ENCODE results near the gene NOP14.
"Not testable (repeated sequence)": the region's sequence is repeated elsewhere in the genome, so short reads cannot be mapped to it uniquely, and the experiment has no call there.

Gene NOP14

GRCh38 chr4:2996415-2996814, 33.2 kb upstream of the NOP14 start:
- H3K36me3 ChIP-seq (ENCODE audit: insufficient read depth, low read length), result no peaks in the 10 kb centered on the region
- H2AFZ ChIP-seq (ENCODE audit: low read depth, low read length), result no peak overlapping the region
- no peaks in the 10 kb centered on the region for H3K9me3 ChIP-seq (ENCODE audit: insufficient read depth, low read length, severe bottlenecking)
- H3K27me3 ChIP-seq (ENCODE audit: insufficient read depth, low read length, poor library complexity), result no peaks in the 10 kb centered on the region
- H3K4me1 ChIP-seq (ENCODE audit: insufficient read depth, low read length), result no peaks in the 10 kb centered on the region
- H3K4me3 ChIP-seq (ENCODE audit: low read depth in 1 of 2, low read length in 2 of 2), result no peak overlapping the region
- H3K9ac ChIP-seq (ENCODE audit: low read depth, low read length), result no peak overlapping the region
- H3K27ac ChIP-seq (ENCODE audit: low read length), result no peak overlapping the region
- H3K79me2 ChIP-seq (ENCODE audit: insufficient read depth, low read length), result no peaks in the 10 kb centered on the region
- DNase-seq, result no peak
- no peak overlapping the region for H3K4me2 ChIP-seq (ENCODE audit: insufficient read depth, low read length)
- H4K20me1 ChIP-seq (ENCODE audit: insufficient read depth, low read length), result no peaks in the 10 kb centered on the region
- TF ChIP-seq EZH2 (IDR thresholded peaks at IDR 0.05; ENCODE audit: borderline replicate concordance, low read depth, low read length, severe bottlenecking), result no peak
- ATAC-seq (ENCODE audit: insufficient read depth, low read depth), result no peak

- H3K9ac ChIP-seq (ENCODE audit: low read depth, low read length), result no peak overlapping the region
- no peak overlapping the region for H3K4me3 ChIP-seq (ENCODE audit: low read depth in 1 of 2, low read length in 2 of 2)
- H3K4me1 ChIP-seq (ENCODE audit: insufficient read depth, low read length), result no peaks in the 10 kb centered on the region
- H3K27ac ChIP-seq (ENCODE audit: low read length), result no peak overlapping the region
- TF ChIP-seq, protein P1, sequence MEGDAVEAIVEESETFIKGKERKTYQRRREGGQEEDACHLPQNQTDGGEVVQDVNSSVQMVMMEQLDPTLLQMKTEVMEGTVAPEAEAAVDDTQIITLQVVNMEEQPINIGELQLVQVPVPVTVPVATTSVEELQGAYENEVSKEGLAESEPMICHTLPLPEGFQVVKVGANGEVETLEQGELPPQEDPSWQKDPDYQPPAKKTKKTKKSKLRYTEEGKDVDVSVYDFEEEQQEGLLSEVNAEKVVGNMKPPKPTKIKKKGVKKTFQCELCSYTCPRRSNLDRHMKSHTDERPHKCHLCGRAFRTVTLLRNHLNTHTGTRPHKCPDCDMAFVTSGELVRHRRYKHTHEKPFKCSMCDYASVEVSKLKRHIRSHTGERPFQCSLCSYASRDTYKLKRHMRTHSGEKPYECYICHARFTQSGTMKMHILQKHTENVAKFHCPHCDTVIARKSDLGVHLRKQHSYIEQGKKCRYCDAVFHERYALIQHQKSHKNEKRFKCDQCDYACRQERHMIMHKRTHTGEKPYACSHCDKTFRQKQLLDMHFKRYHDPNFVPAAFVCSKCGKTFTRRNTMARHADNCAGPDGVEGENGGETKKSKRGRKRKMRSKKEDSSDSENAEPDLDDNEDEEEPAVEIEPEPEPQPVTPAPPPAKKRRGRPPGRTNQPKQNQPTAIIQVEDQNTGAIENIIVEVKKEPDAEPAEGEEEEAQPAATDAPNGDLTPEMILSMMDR (IDR thresholded peaks at IDR 0.05; ENCODE audit: borderline replicate concordance, extremely low read depth, low read length, poor library complexity, severe bottlenecking), result no peak
- TF ChIP-seq EZH2 (IDR thresholded peaks at IDR 0.05; ENCODE audit: borderline replicate concordance, low read depth, low read length, severe bottlenecking), result no peak
- no peaks in the 10 kb centered on the region for H4K20me1 ChIP-seq (ENCODE audit: insufficient read depth, low read length)
- no peak overlapping the region for H3K4me2 ChIP-seq (ENCODE audit: insufficient read depth, low read length)
- no peaks in the 10 kb centered on the region for H3K9me3 ChIP-seq (ENCODE audit: insufficient read depth, low read length, severe bottlenecking)
- H2AFZ ChIP-seq (ENCODE audit: low read depth, low read length), result no peak overlapping the region
- DNase-seq (no peak), ATAC-seq (ENCODE audit: insufficient read depth, low read depth) (no peak)
- H3K36me3 ChIP-seq (ENCODE audit: insufficient read depth, low read length), result no peaks in the 10 kb centered on the region
- H3K79me2 ChIP-seq (ENCODE audit: insufficient read depth, low read length), result no peaks in the 10 kb centered on the region
- H3K27me3 ChIP-seq (ENCODE audit: insufficient read depth, low read length, poor library complexity), result no peaks in the 10 kb centered on the region
Measured at GRCh38 chr4:2995546-2996265, 32.5 kb upstream of the NOP14 start.

DNA sequence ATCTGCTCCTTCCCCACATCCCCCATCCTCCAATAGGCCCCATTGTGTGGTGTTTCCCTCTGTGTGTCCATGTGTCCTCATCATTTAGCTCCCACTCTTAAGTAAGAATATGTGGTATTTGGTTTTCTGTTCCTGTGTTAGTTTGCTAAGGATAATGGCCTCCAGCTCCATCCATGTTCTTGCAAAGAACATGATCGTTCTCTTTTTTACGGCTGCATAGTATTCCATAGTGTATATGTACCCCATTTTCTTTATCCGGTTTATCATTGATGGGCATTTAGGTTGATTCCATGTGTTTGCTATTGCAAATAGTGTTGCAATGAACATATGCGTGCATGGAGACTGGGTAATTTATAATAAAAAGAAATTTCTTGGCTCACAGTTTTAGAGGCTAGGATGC, 31.7 kb upstream of the NOP14 start:
- Histone ChIP-seq H3K4me2 (ENCODE audit: insufficient read depth, low read length) (no peak overlapping the region), H4K20me1 (ENCODE audit: insufficient read depth, low read length) (no peaks in the 10 kb centered on the region), H3K4me3 (ENCODE audit: low read depth in 1 of 2, low read length in 2 of 2) (no peak overlapping the region), H2AFZ (ENCODE audit: low read depth, low read length) (no peak overlapping the region), H3K27ac (ENCODE audit: low read length) (no peak overlapping the region), H3K79me2 (ENCODE audit: insufficient read depth, low read length) (no peaks in the 10 kb centered on the region), H3K27me3 (ENCODE audit: insufficient read depth, low read length, poor library complexity) (no peaks in the 10 kb centered on the region), H3K9me3 (ENCODE audit: insufficient read depth, low read length, severe bottlenecking) (no peaks in the 10 kb centered on the region), H3K36me3 (ENCODE audit: insufficient read depth, low read length) (no peaks in the 10 kb centered on the region), H3K4me1 (ENCODE audit: insufficient read depth, low read length) (no peaks in the 10 kb centered on the region), H3K9ac (ENCODE audit: low read depth, low read length) (no peak overlapping the region)
- ATAC-seq (ENCODE audit: insufficient read depth, low read depth) (no peak), DNase-seq (no peak)
- no peak for TF ChIP-seq EZH2 (IDR thresholded peaks at IDR 0.05; ENCODE audit: borderline replicate concordance, low read depth, low read length, severe bottlenecking)
- TF ChIP-seq, protein P1 (IDR thresholded peaks at IDR 0.05; ENCODE audit: borderline replicate concordance, extremely low read depth, low read length, poor library complexity, severe bottlenecking), result no peak

GRCh38 chr4:2991243-2991642, 28.0 kb upstream of the NOP14 start:
- ATAC-seq (ENCODE audit: insufficient read depth, low read depth), result no peak
- no peak overlapping the region for H3K27ac ChIP-seq (ENCODE audit: low read length)
- no peak overlapping the region for H3K4me2 ChIP-seq (ENCODE audit: insufficient read depth, low read length)
- no peaks in the 10 kb centered on the region for H3K36me3 ChIP-seq (ENCODE audit: insufficient read depth, low read length)
- no peak for DNase-seq
- TF ChIP-seq, protein P1 (IDR thresholded peaks at IDR 0.05; ENCODE audit: borderline replicate concordance, extremely low read depth, low read length, poor library complexity, severe bottlenecking), result no peak
- no peak for TF ChIP-seq EZH2 (IDR thresholded peaks at IDR 0.05; ENCODE audit: borderline replicate concordance, low read depth, low read length, severe bottlenecking)
- no peaks in the 10 kb centered on the region for H4K20me1 ChIP-seq (ENCODE audit: insufficient read depth, low read length)
- H2AFZ ChIP-seq (ENCODE audit: low read depth, low read length), result no peak overlapping the region
- H3K9me3 ChIP-seq (ENCODE audit: insufficient read depth, low read length, severe bottlenecking), result no peaks in the 10 kb centered on the region
- H3K79me2 ChIP-seq (ENCODE audit: insufficient read depth, low read length), result no peaks in the 10 kb centered on the region
- no peaks in the 10 kb centered on the region for H3K4me1 ChIP-seq (ENCODE audit: insufficient read depth, low read length)
- H3K27me3 ChIP-seq (ENCODE audit: insufficient read depth, low read length, poor library complexity), result no peaks in the 10 kb centered on the region
- no peak overlapping the region for H3K4me3 ChIP-seq (ENCODE audit: low read depth in 1 of 2, low read length in 2 of 2)
- no peak overlapping the region for H3K9ac ChIP-seq (ENCODE audit: low read depth, low read length)

GRCh38 chr4:2983715-2984114, 20.5 kb upstream of the NOP14 start:
- not testable (repeated sequence) for H3K4me1 ChIP-seq (ENCODE audit: insufficient read depth, low read length); H4K20me1 ChIP-seq (ENCODE audit: insufficient read depth, low read length); H3K4me2 ChIP-seq (ENCODE audit: insufficient read depth, low read length); H3K9ac ChIP-seq (ENCODE audit: low read depth, low read length); H3K36me3 ChIP-seq (ENCODE audit: insufficient read depth, low read length); H3K79me2 ChIP-seq (ENCODE audit: insufficient read depth, low read length); DNase-seq; H3K4me3 ChIP-seq (ENCODE audit: low read depth in 1 of 2, low read length in 2 of 2); ATAC-seq (ENCODE audit: insufficient read depth, low read depth); H3K27ac ChIP-seq (ENCODE audit: low read length); H3K27me3 ChIP-seq (ENCODE audit: insufficient read depth, low read length, poor library complexity); H2AFZ ChIP-seq (ENCODE audit: low read depth, low read length)
- peaks cover 21% of the 10 kb centered on the region for H3K9me3 ChIP-seq (ENCODE audit: insufficient read depth, low read length, severe bottlenecking)
